Osteoblast (primary cell): ENCODE data around the gene IL31RA. TPM values are rescaled to one million over a fixed set of nuclear protein-coding genes. Genes with fewer than 3 reads are reported as not detected.

Experiments used
- DNase-seq: peaks from one replicate; pipeline ENCODE4 v3.0.0; 2011; ENCODE audit warnings: low spot score, mixed read lengths; ENCODE audit not compliant: insufficient read length; ENCODE audit errors: missing footprints
- H2AFZ ChIP-seq: 2 replicates; pipeline ENCODE4 v1.6.0; 2011; ENCODE audit warnings: mild to moderate bottlenecking, low read length
- H3K27ac ChIP-seq: 2 replicates; pipeline ENCODE4 v1.5.1; 2011; ENCODE audit warnings: mild to moderate bottlenecking, low read depth, low read length, moderate library complexity
- H3K27me3 ChIP-seq: 2 replicates; pipeline ENCODE4 v1.6.0; 2012; ENCODE audit warnings: mild to moderate bottlenecking, control low read depth, inconsistent platforms, low read length, moderate library complexity; ENCODE audit not compliant: insufficient read depth
- H3K36me3 ChIP-seq: 2 replicates; pipeline ENCODE4 v1.5.1; 2011; ENCODE audit warnings: mild to moderate bottlenecking, low read length, control low read depth, moderate library complexity; ENCODE audit not compliant: insufficient read depth
- H3K4me1 ChIP-seq: 2 replicates; pipeline ENCODE4 v1.5.1; 2011; ENCODE audit warnings: mild to moderate bottlenecking, low read length, control low read depth, moderate library complexity; ENCODE audit not compliant: insufficient read depth
- H3K4me2 ChIP-seq: 2 replicates; pipeline ENCODE4 v1.6.0; 2011; ENCODE audit warnings: mild to moderate bottlenecking, low read length; ENCODE audit not compliant: insufficient read depth
- H3K4me3 ChIP-seq: fragments of 200-600 bp; sonication (generic); 3 replicates; pipeline ENCODE4 v1.5.1; 2012; ENCODE audit warnings: mild to moderate bottlenecking, low read length, inconsistent platforms; ENCODE audit not compliant: insufficient read depth
- H3K79me2 ChIP-seq: 2 replicates; pipeline ENCODE4 v1.6.0; 2012; ENCODE audit warnings: mild to moderate bottlenecking, low read length, control low read depth, inconsistent platforms; ENCODE audit not compliant: insufficient read depth
- H3K9me3 ChIP-seq: 2 replicates; pipeline ENCODE4 v1.5.1; 2011; ENCODE audit warnings: low read depth, low read length, control low read depth
- H4K20me1 ChIP-seq: 2 replicates; pipeline ENCODE4 v1.6.0; 2012; ENCODE audit warnings: mild to moderate bottlenecking, low read length, control low read depth; ENCODE audit not compliant: insufficient read depth
- total RNA-seq: library from RNA; depleted of rRNA; stranded (reverse); fragments of >200 nt; gene quantifications from 2 replicates; pipeline ENCODE4 v1.2.3, GENCODE V29; 2012
- TF ChIP-seq, protein P1 (sequence below): IDR thresholded peaks from 2 replicates; pipeline ENCODE4 v1.5.1; 2011; ENCODE audit warnings: mild to moderate bottlenecking, low read depth, low read length, moderate library complexity; ENCODE audit errors: extremely low read depth

Gene IL31RA
- total RNA-seq, 1 donor = 0.36 TPM

DNA sequence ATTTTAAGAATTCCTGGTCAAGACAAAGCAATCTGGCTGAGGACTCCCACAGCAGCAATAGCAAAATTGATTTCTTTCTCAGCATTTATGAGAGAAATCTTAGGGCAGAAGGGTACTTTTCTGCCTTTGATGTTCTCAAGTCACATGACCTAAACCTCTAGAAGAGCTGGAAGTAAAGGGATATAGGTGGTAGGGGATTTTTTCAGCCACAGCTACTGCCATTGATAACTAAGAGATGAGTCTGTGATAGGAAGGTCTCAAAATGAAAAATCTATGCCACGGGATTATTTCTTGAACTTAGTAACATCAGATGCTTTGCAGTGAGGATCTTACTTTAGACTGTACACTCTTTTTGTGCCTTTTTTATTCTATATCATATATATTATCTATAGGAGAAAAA lies 108.1 kb downstream of the IL31RA start:
- H3K9me3 ChIP-seq = no peaks in the 10 kb centered on the region
- no peak overlapping the region for H3K4me3 ChIP-seq
- TF ChIP-seq, protein P1, sequence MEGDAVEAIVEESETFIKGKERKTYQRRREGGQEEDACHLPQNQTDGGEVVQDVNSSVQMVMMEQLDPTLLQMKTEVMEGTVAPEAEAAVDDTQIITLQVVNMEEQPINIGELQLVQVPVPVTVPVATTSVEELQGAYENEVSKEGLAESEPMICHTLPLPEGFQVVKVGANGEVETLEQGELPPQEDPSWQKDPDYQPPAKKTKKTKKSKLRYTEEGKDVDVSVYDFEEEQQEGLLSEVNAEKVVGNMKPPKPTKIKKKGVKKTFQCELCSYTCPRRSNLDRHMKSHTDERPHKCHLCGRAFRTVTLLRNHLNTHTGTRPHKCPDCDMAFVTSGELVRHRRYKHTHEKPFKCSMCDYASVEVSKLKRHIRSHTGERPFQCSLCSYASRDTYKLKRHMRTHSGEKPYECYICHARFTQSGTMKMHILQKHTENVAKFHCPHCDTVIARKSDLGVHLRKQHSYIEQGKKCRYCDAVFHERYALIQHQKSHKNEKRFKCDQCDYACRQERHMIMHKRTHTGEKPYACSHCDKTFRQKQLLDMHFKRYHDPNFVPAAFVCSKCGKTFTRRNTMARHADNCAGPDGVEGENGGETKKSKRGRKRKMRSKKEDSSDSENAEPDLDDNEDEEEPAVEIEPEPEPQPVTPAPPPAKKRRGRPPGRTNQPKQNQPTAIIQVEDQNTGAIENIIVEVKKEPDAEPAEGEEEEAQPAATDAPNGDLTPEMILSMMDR = no peak
- H3K79me2 ChIP-seq = peaks cover 6% of the 10 kb centered on the region
- no peak overlapping the region for H3K4me2 ChIP-seq
- peaks cover 90% of the 10 kb centered on the region for H3K36me3 ChIP-seq
- no peaks in the 10 kb centered on the region for H3K27me3 ChIP-seq
- H2AFZ ChIP-seq = no peak overlapping the region
- no peak for DNase-seq
- no peak overlapping the region for H3K27ac ChIP-seq
- H3K4me1 ChIP-seq = no peaks in the 10 kb centered on the region
- no peaks in the 10 kb centered on the region for H4K20me1 ChIP-seq

DNA sequence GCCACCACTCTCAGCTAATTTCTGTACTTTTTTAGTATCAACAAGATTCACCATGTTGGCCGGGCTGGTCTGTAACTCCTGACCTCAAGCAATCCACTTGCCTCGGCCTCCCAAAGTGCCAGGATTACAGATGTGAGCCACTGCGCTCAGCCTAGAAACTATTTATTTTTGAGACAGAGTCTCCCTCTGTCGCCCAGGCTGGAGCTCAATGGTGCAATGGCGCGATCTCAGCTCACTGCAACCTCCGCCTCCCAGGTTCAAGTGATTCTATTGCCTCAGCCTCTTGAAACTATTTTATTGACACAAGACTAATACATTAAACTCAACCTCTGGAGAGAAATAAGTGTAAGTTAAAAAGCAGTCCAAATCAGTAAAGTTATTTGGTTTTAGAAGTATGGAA lies 109.6 kb downstream of the IL31RA start:
- H3K36me3 ChIP-seq = peaks cover 82% of the 10 kb centered on the region
- H3K9me3 ChIP-seq = no peaks in the 10 kb centered on the region
- DNase-seq = no peak
- TF ChIP-seq, protein P1 = no peak
- no peak overlapping the region for H2AFZ ChIP-seq
- no peaks in the 10 kb centered on the region for H4K20me1 ChIP-seq
- no peak overlapping the region for H3K4me2 ChIP-seq
- no peaks in the 10 kb centered on the region for H3K27me3 ChIP-seq
- peaks cover 9% of the 10 kb centered on the region for H3K79me2 ChIP-seq
- no peaks in the 10 kb centered on the region for H3K4me1 ChIP-seq
- H3K4me3 ChIP-seq = no peak overlapping the region
- no peak overlapping the region for H3K27ac ChIP-seq

DNA sequence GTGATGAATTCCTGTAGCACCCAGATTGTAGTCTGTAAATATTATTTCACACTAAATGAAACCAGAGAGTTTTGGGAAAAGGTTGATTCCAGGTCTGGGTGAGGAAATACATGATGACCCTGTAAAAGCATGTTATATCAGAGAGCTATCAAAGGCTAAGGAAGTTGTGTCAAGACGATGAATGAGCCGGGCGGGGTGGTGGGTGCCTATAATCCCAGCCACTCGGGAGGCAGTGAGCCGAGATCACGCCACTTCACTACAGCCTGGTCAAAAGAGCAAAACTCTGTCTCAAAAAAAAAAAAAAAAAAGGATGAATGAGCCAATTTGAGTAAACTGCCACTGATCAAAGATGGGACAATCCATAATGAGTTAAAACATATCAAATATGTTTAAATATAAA lies 114.4 kb downstream of the IL31RA start:
- Histone ChIP-seq H3K79me2 (peaks cover 30% of the 10 kb centered on the region), H3K27ac (no peak overlapping the region), H3K27me3 (no peaks in the 10 kb centered on the region), H3K36me3 (peaks cover 57% of the 10 kb centered on the region), H3K4me2 (no peak overlapping the region), H3K4me3 (no peak overlapping the region), H2AFZ (no peak overlapping the region), H4K20me1 (peaks cover 5% of the 10 kb centered on the region), H3K9me3 (no peaks in the 10 kb centered on the region), H3K4me1 (peaks cover 4% of the 10 kb centered on the region)
- no peak for DNase-seq
- TF ChIP-seq, protein P1 = no peak

DNA sequence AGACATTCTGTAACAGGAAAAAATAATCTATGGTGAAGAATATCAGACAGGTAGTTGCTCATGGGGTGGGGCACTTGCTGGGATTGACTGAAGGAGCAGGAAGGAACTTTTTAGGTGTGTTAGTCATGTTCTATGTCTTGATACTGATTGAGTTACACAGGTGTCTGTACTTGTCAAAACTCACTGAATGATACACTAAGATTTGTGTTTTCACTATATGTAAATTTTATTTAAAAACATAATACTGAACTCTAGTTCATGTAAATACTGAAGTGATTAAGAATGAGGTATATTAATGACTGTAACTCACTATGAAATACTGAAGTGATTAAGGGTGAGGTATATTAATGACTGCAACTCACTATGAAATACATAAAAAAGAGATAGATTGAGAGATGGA lies 115.1 kb downstream of the IL31RA start:
- Histone ChIP-seq H3K79me2 (peaks cover 38% of the 10 kb centered on the region), H2AFZ (no peak overlapping the region), H3K27ac (no peak overlapping the region), H3K27me3 (no peaks in the 10 kb centered on the region), H3K4me3 (no peak overlapping the region), H3K4me2 (no peak overlapping the region), H3K4me1 (peaks cover 4% of the 10 kb centered on the region), H3K9me3 (no peaks in the 10 kb centered on the region), H4K20me1 (peaks cover 5% of the 10 kb centered on the region), H3K36me3 (peaks cover 50% of the 10 kb centered on the region)
- TF ChIP-seq, protein P1 = no peak
- no peak for DNase-seq
